GM18498 (cell line): ENCODE data around the gene NKD2.

Experiments
- ATAC-seq: cut with Tn5 transposase; IDR thresholded peaks from one replicate; pipeline ENCODE4 v1.9.1; 2021; ENCODE audit warnings: mild to moderate bottlenecking, moderate library complexity; ENCODE audit not compliant: unreplicated experiment

Gene NKD2

DNA sequence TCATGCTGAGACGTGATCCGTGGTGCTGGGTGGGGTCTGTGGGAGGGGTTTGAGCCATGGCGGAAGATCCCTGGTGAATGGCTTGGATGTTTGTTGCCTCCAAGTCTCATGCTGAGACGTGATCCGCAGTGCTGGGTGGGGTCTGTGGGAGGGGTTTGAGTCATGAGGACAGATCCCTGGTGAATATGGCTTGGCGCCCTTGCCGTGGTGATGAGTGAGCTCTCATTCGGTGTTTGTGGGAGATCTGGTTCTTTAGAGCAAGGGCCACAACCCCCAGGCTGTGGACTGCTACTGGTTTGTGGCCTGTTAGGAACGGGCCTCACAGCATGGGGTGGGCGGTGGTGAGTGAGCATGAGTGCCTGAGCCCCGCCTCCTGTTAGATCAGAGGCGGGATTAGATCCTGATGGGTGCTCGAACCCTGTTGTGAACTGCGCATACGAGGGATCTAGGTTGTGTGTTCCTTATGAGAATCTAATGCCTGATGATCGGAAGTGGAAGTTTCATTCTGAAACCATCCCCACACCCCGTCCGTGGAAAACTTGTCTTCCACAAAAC is 31.2 kb downstream of the NKD2 start:
- ATAC-seq, result no peak

DNA sequence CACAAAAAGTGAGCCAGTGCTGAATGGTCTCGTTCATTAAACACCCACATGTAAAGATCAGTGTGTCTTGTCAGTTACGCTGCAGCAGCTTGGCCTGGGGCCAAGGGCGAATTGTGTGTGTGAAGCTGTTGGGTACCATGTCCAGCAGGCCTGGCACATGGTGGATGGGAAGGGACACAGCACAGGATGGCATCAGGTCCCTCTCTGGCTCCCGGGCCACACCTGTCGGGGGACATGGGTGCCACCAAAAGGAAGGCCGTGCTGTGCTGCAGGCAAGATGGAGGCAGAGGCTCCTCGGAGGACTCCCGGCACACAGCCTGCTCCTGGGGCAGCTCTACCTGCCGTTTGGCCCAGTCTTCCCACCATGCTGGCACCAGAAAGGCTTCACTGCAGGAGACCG is 32.0 kb downstream of the NKD2 start:
- no peak for ATAC-seq

DNA sequence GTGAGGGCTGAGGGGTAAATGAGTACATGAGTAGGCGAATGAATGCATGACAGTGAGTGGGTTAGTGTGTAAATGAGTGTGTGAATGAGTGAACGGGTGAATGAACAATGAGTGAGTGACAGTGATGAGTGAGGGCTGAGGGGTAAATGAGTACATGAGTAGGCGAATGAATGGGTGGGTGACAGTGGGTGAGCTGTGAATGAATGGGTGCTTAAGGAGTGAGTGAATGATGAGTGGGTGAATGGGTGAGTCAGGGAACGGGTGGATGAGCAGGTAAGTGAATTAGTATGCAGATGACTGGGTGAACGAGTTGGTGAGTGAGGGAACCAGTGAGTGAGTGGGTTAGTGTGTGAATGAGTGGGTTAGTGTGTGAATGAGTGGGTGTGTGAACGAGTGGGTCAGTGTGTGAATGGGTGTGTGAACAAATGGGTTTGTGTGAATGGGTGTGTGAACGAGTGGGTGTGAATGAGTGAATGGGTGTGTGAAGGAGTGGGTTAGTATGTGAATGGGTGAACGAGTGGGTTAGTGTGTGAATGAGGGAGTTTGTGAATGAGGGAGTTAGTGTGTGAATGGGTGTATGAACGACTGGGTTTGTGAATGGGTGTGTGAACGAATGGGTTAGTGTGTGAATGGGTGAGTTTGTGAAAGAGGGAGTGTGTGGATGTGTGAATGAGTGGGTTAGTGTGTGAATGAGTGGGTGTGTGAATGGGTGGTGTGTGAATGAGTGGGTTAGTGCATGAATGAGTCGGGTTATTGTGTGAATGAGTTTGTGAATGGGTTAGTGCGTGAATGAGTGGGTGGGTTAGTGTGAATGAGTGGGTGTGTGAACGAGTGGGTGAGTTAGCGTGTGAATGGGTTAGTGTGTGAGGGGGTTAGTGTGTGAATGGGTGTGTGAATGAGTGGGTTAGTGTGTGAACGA is 32.9 kb downstream of the NKD2 start:
- ATAC-seq, result no peak

DNA sequence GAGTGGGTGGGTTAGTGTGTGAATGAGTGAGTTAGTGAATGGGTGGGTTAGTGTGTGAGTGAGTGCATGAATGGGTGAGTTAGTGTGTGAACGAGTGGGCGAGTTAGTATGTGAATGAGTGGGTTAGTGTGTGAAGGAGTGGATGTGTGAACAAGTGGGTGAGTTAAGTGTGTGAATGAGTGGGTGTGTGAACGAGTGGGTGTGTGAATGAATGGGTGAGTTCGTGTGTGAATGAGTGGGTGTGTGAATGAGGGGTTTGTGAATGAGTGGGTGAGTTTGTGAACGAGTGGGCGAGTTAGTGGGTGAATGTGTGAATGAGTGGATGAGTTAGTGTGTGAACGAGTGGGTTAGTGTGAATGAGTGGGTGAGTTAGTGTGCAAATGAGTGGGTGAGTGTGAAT is 34.0 kb downstream of the NKD2 start:
- ATAC-seq, result no peak

DNA sequence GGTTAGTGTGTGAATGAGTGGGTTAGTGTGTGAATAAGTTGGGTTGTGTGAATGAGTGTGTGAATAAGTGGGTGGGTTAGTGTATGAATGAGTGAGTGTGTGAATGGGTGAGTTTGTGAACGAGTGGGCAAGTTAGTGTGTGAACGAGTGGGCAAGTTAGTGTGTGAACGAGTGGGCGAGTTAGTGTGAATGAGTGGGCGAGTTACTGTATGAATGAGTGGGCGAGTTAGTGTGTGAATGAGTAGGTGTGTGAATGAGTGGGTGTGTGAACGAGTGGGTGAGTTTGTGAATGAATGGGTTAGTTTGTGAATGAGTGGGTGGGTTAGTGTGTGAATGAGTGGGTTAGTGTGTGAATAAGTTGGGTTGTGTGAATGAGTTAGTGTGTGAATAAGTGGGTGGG is 34.7 kb downstream of the NKD2 start:
- ATAC-seq, result no peak

DNA sequence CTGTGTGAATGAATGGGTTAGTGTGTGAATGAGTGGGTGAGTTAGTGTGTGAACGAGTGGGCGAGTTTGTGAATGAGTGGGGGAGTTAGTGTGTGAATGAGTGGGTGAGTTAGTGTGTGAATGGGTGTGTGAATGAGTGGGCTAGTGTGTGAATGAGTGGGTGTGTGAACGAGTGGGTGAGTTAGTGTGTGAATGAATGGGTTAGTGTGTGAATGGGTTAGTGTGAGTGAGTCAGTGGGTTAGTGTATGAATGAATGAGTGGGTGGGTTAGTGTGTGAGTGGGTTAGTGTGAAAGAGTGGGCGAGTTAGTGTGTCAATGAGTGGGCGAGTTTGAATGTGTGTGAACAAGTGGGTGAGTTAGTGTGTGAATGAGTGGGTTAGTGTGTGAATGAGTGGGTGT is 35.5 kb downstream of the NKD2 start:
- no peak for ATAC-seq

DNA sequence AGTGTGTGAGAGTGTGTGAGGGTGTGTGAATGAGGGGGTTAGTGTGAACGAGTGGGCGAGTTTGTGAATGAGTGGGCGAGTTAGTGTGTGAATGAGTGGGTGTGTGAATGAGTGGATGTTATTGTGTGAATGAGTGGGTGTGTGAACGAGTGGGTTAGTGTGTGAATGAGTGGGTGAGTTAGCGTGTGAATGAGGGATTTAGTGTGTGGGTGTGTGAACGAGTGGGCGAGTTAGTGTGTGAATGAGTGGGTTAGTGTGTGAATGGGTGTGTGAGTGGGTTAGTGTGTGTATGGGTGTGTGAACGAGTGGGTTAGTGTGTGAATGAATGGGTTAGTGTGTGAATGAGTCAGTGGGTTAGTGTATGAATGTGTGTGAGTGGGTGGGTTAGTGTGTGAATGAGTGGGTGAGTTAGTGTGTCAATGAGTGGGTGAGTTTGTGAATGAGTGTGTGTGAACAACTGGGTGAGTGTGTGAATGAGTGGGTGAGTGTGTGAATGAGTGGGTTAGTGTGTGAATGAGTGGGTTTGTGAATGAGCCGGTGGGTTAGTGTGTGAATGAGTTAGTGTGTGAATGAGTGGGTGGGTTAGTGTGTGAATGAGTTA is 37.5 kb downstream of the NKD2 start:
- ATAC-seq, result no peak

DNA sequence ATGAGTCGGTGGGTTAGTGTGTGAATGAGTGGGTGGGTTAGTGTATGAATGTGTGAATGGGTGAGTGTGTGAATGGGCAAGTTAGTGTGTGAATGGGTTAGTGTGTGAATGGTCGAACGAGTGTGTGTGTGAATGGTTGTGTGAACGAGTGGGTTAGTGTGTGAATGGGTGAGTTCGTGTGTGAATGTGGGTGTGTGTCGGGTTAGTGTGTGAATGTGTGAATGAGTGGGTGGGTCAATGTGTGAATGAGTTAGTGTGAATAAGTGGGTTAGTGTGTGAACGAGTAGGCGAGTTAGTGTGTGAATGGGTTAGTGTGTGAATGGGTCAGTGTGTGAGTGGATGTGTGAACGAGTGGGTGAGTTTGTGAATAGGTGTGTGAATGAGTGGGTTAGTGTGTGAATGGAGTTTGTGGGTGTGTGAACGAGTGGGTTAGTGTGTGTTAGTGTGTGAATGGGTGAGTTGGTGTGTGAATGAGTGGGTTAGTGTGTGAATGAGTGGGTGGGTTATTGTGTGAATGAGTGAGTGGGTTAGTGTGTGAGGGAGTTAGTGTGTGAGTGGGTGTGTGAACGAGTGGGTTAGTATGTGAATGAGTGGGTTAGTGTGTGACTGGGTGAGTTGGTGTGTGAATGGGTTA is 38.8 kb downstream of the NKD2 start:
- no peak for ATAC-seq

DNA sequence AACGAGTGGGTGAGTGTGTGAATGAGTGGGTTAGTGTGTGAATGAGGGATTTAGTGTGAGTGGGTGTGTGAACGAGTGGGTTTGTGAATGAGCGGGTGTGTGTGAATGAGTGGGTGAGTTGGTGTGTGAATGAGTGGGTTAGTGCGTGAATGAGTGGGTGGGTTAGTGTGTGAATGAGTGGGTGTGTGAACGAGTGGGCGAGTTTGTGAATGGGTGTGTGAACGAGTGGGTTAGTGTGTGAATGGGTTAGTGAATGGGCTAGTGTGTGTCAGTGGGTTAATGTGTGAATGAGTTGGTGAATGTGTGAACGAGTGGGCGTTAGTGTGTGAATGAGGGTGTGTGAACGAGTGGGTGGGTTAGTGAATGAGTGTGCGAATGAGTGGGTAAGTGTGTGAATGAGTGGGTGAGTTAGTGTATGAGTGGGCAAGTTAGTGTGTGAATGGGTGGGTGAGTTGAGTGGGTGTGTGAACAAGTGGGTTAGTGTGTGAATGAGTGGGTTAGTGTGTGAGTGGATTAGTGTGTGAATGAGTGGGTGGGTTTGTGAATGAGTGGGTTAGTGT is 39.6 kb downstream of the NKD2 start:
- ATAC-seq, result no peak

DNA sequence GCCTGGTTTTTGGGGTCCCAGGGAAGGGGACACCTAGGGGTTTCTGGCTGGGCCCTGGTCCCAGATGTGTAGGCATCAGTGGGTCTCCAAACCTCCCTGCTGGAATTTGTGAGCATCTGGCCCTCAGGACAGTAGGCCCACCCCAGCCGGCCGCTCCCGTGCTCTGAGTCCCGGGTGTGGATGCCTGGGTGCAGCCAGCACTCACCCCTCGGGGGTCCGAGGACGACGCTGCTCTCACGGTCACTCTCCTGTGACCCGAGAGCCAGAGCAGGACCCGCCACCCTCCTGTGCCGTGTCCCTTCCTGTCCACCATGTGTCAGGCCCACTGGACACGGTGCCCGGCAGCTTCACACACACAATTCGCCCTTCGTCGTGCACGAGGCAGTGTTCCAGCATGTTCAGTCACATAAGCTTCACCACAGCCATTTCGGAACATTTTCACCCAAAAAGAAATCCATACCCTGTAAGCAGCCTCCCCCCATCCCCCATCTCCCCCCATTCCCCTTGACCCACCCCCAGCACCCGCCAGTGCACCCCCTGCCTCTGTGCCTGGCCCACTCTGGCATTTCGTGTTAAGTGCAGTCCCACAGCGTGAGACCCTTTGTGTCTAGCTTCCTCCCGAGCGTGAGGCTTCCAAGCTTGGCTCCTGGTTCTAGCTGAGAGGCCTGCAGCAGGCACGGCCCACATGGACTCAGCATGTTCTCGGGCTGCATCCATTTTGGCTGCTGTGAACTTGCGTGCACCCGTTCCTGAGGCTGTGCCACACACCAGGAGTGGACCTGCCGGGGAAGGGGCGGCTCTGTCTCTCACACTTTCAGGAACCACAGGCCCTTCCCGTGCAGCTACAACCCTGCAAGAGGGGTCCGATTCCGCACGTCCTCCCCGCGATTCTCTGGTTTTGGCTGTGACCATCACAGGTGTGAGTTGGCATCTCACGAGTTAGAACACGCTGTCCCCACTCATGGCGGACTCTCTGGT is 40.5 kb downstream of the NKD2 start:
- no peak for ATAC-seq

DNA sequence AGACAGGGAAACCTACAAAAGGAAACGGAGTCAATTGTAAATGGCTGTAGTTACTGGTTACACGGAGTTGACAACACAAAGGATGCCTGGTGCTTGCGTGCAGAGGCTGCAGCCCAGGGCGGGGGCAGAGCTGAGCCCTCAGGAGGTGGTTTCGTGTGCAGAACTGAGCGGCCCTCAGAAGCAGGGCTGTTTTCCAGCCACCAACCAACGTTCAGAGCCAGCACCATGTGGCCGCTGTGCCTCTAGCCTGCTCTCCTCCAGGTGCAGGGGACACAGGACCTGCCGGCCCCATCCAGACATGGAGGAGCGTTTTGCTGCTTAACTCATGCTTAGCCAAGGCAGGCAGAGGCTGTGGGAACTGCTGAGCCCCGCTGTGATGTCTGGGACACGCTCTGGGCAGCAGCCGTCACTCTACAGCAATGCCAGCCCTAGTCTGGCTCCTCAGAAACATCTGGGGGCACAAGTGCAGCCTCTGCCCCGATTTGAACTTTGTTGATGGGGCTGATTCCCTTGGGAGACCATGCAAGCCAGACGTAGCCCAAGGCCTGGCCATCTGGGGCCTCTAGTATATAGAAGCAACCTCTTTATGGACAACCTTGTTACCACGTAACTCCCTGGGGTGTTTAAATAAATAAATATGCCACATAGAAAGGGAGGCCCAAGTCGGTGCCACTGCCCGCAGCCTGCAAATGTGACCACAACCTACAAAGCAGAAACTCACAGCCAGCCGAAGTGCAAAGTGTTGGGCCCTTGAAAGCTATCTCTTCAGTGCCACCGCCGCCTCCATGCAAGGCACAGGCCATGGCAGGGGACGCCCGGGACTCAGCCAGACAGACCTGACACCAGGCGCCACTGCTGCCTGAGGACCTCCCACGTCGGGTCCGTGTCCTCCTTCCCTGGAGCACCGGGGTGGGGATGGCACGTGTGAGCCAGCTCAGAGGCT is 42.1 kb downstream of the NKD2 start:
- ATAC-seq, result no peak

DNA sequence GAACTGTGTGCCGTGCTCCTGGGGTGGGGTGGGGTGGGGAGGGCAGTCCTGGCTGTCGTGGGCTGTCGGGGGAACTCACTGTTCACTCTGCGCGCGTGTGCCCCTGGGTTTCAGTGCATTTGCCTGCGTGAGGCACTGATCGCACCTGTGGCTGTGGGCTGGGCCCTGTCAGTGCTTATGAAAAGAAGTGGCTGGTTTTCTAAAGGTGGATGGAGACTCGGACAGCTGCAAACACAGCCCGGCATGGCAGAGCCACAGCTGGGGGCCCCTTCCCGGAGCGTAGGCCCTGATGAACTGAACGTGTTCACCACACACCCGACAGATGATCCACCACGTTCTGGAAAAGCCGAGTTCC is 42.7 kb downstream of the NKD2 start:
- no peak for ATAC-seq

DNA sequence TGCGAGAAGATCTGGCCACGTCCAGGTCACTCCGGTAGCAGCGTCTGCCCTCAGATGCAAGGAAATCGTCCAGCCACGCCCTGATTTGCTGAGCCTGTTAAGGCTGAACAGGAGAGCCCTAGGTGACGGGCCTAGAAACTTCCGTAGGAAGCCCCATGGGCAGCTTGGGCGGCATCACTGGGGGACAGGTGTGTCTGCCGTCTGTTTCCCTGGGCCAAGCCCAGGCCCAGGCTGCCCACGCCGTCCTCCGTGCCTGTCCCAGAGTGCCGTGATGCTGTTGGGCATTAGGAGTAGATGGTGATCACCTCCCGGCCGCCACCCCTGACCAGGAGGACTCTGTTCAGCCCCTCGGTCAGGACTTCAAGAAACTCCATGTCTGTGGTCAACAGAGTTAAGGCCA is 43.5 kb downstream of the NKD2 start:
- no peak for ATAC-seq

DNA sequence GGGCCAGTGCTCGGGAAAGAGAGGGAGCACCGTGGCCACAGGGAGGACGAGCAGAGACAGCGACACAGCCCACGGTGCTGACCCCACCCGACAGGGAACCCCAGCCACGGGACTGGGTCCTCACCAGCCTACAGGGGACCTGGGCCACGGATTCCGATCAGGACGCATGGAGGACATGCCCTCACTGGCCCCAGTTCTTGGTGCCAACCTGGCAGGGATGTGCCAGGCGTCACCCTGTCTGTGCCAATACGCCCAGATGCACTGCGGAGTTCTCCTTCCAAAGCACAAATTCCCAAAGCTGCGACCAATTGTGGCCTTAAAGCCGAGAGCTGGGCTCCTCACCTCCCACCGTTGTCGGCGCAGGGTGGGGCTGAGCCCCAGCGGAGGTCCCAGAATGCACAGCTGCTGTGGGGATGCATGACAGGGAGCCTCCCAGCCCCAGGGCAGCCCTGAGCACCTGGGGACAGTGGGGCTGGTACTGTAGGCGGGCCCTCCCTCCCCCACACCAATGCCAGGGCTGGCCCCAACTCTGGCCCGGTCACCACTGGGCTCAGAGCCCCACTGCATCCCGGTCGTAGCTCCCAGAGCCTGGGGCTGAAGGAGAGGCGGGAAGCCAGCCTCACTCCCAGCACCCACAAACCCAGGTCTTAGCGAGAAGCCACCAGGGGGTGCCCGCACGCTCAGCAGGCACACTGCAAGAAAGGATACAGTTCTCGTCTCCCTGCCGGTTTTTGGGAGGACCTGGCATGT is 44.2 kb downstream of the NKD2 start:
- no peak for ATAC-seq

DNA sequence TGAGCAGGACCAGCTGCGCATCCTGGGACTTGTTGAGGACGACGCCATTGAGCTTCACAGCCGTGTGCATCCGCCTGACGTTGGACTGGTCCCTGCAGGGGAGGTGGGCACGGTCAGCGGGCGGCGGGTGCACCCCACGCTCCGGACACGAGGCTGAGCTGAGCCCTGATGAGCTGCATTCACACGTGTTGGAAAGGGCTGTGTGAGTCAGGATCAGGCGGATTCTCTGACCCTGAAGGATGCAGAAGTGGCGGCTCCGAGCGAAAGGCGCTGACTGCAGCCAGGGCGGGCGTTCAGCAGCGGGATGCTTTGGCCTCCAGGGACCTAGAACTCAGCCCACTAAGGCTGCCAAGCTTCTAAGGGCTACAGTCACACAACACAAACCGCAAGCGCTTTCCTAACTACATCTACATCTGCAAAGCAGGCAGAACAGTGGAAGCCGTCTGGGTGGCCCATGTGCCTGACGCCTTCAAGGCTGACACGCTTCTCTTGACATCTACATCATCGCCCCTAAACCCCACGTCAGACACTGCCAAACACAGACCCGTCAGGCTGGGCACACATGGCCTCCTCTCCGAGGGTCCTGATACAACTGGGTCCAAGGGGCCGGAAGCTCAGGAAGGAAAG is 44.9 kb downstream of the NKD2 start:
- no peak for ATAC-seq

DNA sequence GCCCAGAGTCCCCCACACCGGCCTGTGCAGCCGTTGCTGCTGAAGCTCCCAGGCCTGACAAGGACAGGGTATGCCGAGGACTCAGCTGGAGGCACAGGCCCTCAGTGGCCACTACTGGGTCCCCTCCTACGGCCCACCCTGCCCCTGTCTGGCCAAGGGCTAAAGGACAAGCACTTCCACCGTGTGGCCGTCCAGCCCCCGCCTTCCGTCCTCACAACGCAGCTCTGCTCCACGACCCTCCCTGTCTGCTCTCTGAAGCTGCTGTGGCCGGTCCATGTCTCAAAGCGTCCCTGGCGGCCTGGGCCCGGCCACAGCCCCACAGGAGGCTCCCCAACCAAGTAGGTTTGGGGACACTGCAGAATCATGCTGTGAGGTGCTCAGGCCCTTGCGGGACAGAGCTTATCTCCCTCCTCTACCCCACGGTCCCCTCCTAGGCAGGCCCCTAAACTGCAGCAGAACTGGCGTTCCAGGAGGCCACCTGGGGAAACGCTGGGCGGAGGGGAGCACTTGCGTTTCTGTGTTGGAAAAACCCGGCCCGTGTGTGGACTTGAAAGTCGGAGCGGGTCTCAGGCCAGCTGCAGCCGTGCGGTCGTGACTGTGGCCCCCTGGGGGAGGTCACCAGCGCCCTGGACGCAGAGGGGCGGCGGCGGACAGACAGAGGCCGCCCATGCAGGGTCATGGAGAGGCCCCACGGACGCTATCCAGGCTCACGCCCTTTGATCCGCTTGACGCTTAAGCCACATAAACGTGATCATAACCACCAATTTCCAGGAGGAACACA is 45.6 kb downstream of the NKD2 start:
- no peak for ATAC-seq
